HG02884 (cell line): Measurements from ENCODE around the gene ARMC9.
A peak's percentile ranks its signal among the peaks of the same experiment; 100 is the strongest.

ENCODE experiments used
- ATAC-seq: cut with Tn5 transposase; IDR thresholded peaks from one replicate; pipeline ENCODE4 v1.9.1; 2021; ENCODE audit warnings: mild to moderate bottlenecking, moderate library complexity; ENCODE audit not compliant: unreplicated experiment

The ARMC9 gene

GRCh38 chr2:231410293-231411004, 212.0 kb downstream of the ARMC9 start:
- no peak for ATAC-seq

GRCh38 chr2:231411237-231411636, 212.8 kb downstream of the ARMC9 start:
- ATAC-seq: no peak

- ATAC-seq: peak; percentile 93
Observed at GRCh38 chr2:231411831-231412617, 213.6 kb downstream of the ARMC9 start.

- ATAC-seq: no peak
Observed at GRCh38 chr2:231412618-231412963, 214.2 kb downstream of the ARMC9 start.

- no peak for ATAC-seq
Observed at GRCh38 chr2:231413456-231413855, 215.0 kb downstream of the ARMC9 start.

GRCh38 chr2:231413921-231414476, 215.6 kb downstream of the ARMC9 start:
- ATAC-seq: no peak

- no peak for ATAC-seq
Observed at GRCh38 chr2:231415029-231415428, 216.6 kb downstream of the ARMC9 start.

GRCh38 chr2:231418820-231419640, 220.6 kb downstream of the ARMC9 start:
- ATAC-seq: no peak

- no peak for ATAC-seq
Observed at GRCh38 chr2:231421051-231421580, 222.7 kb downstream of the ARMC9 start.

- no peak for ATAC-seq
Observed at GRCh38 chr2:231422056-231422455, 223.6 kb downstream of the ARMC9 start.

GRCh38 chr2:231423176-231423575, 224.7 kb downstream of the ARMC9 start:
- no peak for ATAC-seq
